Lung (tissue), 12 donors: ENCODE measurements around the gene MZB1. TPM values are rescaled to one million over a fixed set of nuclear protein-coding genes. Genes with fewer than 3 reads are reported as not detected.

Source experiments
- ATAC-seq: fragments of 200-7000 bp; cut with Tn5 transposase; one replicate; pipeline ENCODE4 v1.9.1; 2020; ENCODE audit warnings: moderate number of reproducible peaks; ENCODE audit not compliant: insufficient read depth, low FRiP score
- DNase-seq, 3 donors: peaks; one replicate each; pipeline ENCODE4 v3.0.0-alpha.2; 2013 to 2017
- H3K27ac ChIP-seq, 2 donors: one replicate each; pipeline ENCODE4 v1.5.1; 2013; ENCODE audit warnings: mild to moderate bottlenecking in 2 of 2, moderate library complexity in 2 of 2, control low read depth in 1 of 2, inconsistent platforms in 1 of 2, low read depth in 1 of 2, low read length in 1 of 2
- H3K27me3 ChIP-seq, 3 donors: one replicate each; pipeline ENCODE4 v1.5.1; 2013; ENCODE audit warnings: low read length in 2 of 3; ENCODE audit not compliant: control insufficient read depth in 3 of 3, insufficient read depth in 3 of 3
- H3K36me3 ChIP-seq, 4 donors: one replicate each; pipeline ENCODE4 v1.5.1; 2013; ENCODE audit warnings: low read length in 4 of 4, mild to moderate bottlenecking in 1 of 4, moderate library complexity in 1 of 4; ENCODE audit not compliant: control insufficient read depth in 4 of 4, insufficient read depth in 4 of 4
- H3K4me1 ChIP-seq, 5 donors: one replicate each; pipeline ENCODE4 v1.5.1; 2013; ENCODE audit warnings: low read length in 5 of 5, mild to moderate bottlenecking in 2 of 5, moderate library complexity in 1 of 5; ENCODE audit not compliant: control insufficient read depth in 5 of 5, insufficient read depth in 5 of 5
- H3K4me3 ChIP-seq: one replicate; pipeline ENCODE4 v1.5.1; 2013; ENCODE audit warnings: mild to moderate bottlenecking, control low read depth, moderate library complexity
- H3K9ac ChIP-seq, 2 donors: one replicate each; pipeline ENCODE4 v1.5.1; 2013; ENCODE audit warnings: low read length in 2 of 2, control low read depth in 1 of 2; ENCODE audit not compliant: insufficient read depth in 1 of 2
- H3K9me3 ChIP-seq, 4 donors: one replicate each; pipeline ENCODE4 v1.5.1; 2013; ENCODE audit warnings: low read length in 3 of 4, mild to moderate bottlenecking in 1 of 4, moderate library complexity in 1 of 4; ENCODE audit not compliant: control insufficient read depth in 4 of 4, insufficient read depth in 3 of 4
- CTCF ChIP-seq: IDR thresholded peaks from 2 replicates; pipeline ENCODE4 v1.5.1; 2012; ENCODE audit warnings: mild to moderate bottlenecking; ENCODE audit errors: control extremely low read depth, extremely low read depth
- WGBS, 2 donors: extraction: QIAGEN DNeasy Blood & Tissue Kit; methylation state at CpG; one replicate each; pipeline ENCODE4 v1.1.7; 2013; 5-methylcytosine and 5-hydroxymethylcytosine counted together
- polyA plus RNA-seq, 2 donors: library from polyadenylated mRNA; stranded (reverse); fragments of 200-250 nt; gene quantifications; one replicate each; pipeline ENCODE4 v1.2.1, GENCODE V29; 2013
- total RNA-seq, 2 donors: library from RNA; depleted of rRNA in 1 of 2; stranded (reverse); fragments of >200 nt in 1 of 2; gene quantifications; one replicate each; pipeline ENCODE4 v1.2.1, GENCODE V29; 2014 to 2021
- donor health status: control.
- donor health status: control.
- donor health status: Bipolar disorder and iron deficiency.
- donor health status: healthy.
- donor health status: DM: yes; HTN: yes; CAD: no.

The MZB1 gene
- total and polyA plus RNA-seq, 4 donors = 2.5 to 14.8 (median 12.8) TPM

DNA sequence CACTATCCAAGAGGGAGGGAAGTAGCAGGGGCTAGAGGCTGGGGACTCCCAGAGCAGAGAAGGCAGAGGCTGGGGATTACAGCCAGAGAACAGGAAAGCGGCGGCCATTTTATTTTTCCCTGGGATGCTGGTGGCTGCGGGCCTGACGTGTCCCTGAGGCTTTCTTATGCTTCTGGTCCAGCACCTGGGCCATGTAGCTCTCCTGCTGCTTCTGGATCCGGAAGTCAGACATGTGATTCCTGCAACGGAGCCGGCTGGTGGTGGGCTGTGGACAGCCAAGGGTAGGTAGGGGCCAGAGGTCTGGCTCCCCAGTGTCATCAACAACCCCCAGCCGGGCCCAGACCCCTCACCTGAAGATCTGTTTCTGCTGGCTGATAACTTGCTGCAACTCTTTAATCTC is 7.0 kb upstream of the MZB1 start:
- no peak overlapping the region for H3K9ac ChIP-seq
- no peak overlapping the region for H3K4me3 ChIP-seq
- no peak for TF ChIP-seq CTCF
- peak overlapping the region in 1 of 2 donors; percentile 93 for H3K27ac ChIP-seq
- no peaks in the 10 kb centered on the region for H3K36me3 ChIP-seq
- peaks cover 0 to 24% (median 17%) of the 10 kb centered on the region in 3 donors for H3K27me3 ChIP-seq
- peaks cover 0 to 23% (median 0%) of the 10 kb centered on the region in 5 donors for H3K4me1 ChIP-seq
- DNase-seq (no peak), ATAC-seq (no peak)
- peaks cover 0 to 2% (median 0%) of the 10 kb centered on the region in 4 donors for H3K9me3 ChIP-seq
- whole genome bisulfite sequencing, 2 donors = 95% methylated on average over 8 of the region's 8 CpGs

- Histone ChIP-seq H3K9me3 (peaks cover 0 to 2% (median 0%) of the 10 kb centered on the region in 4 donors), H3K4me1 (peaks cover 0 to 23% (median 0%) of the 10 kb centered on the region in 5 donors), H3K27me3 (peaks cover 0 to 27% (median 17%) of the 10 kb centered on the region in 3 donors), H3K27ac (peak overlapping the region in 1 of 2 donors; percentile 93), H3K36me3 (no peaks in the 10 kb centered on the region), H3K4me3 (no peak overlapping the region), H3K9ac (no peak overlapping the region)
- no peak for TF ChIP-seq CTCF
- DNase-seq = no peak
- 85 to 86% methylated on average over 8 of the region's 8 CpGs for WGBS, 2 donors
- no peak for ATAC-seq
Measured at GRCh38 chr5:139395844-139396640, 6.3 kb upstream of the MZB1 start.

GRCh38 chr5:139394654-139395566 is 5.2 kb upstream of the MZB1 start, which contains the start of gene PROB1:
TSS of gene PROB1 (minus strand) at chr5:139395104. CDS start at chr5:139395081, 23 bp downstream.
- peaks cover 0 to 2% (median 0%) of the 10 kb centered on the region in 4 donors for H3K9me3 ChIP-seq
- ATAC-seq (no peak), DNase-seq (peak in 2 of 3 donors; percentile 21 to 24)
- H3K4me1 ChIP-seq = peaks cover 0 to 23% (median 0%) of the 10 kb centered on the region in 5 donors
- H3K36me3 ChIP-seq = no peaks in the 10 kb centered on the region
- no peak for TF ChIP-seq CTCF
- no peak within 1 kb of the TSS for H3K9ac ChIP-seq
- H3K27me3 ChIP-seq = peaks cover 0 to 27% (median 17%) of the 10 kb centered on the region in 3 donors
- peak within 1 kb of the TSS; percentile 17 to 93 for H3K27ac ChIP-seq
- H3K4me3 ChIP-seq = peak within 1 kb of the TSS; percentile 14
- WGBS, 2 donors = 35 to 59% methylated on average over 76 of the region's 76 CpGs
